Fibroblast of lung (primary cell): ENCODE data around the gene POLK.

Experiments used
- EZH2 ChIP-seq: IDR thresholded peaks from 2 replicates; pipeline ENCODE4 v1.5.1; 2012; ENCODE audit warnings: low read length, control low read depth, mild to moderate bottlenecking; ENCODE audit errors: missing control alignments
- TF ChIP-seq, protein P1 (sequence below), 2 donors: IDR thresholded peaks in 1 of 2; conservative IDR thresholded peaks in 1 of 2; 1 replicate in 1 of 2; 2 replicates in 1 of 2; pipeline ENCODE4 v1.5.1; 2011 to 2012; ENCODE audit warnings: low read length in 2 of 2, control low read depth in 1 of 2, inconsistent platforms in 1 of 2, low read depth in 1 of 2, mild to moderate bottlenecking in 1 of 2

DNA sequence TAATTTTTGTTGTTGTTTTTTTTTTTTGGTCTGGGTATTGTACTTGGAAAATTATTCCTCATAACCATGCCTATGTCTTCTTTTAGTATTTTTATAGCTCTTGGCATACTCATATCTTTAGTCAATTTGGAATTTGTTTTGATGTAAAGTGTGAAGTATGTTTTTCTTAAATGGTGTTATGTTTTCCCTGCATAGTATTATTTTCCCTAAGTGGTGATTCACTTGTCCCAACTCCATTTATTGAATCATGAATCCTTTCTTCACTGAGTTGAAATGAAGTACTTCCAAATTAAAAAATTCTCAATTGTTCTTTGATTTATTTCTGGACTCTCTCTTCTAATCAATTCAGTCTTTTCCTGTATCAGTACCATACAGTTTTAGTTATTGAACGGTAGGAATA is 46.5 kb downstream of the POLK start:
- TF ChIP-seq EZH2 = no peak
- TF ChIP-seq, protein P1, sequence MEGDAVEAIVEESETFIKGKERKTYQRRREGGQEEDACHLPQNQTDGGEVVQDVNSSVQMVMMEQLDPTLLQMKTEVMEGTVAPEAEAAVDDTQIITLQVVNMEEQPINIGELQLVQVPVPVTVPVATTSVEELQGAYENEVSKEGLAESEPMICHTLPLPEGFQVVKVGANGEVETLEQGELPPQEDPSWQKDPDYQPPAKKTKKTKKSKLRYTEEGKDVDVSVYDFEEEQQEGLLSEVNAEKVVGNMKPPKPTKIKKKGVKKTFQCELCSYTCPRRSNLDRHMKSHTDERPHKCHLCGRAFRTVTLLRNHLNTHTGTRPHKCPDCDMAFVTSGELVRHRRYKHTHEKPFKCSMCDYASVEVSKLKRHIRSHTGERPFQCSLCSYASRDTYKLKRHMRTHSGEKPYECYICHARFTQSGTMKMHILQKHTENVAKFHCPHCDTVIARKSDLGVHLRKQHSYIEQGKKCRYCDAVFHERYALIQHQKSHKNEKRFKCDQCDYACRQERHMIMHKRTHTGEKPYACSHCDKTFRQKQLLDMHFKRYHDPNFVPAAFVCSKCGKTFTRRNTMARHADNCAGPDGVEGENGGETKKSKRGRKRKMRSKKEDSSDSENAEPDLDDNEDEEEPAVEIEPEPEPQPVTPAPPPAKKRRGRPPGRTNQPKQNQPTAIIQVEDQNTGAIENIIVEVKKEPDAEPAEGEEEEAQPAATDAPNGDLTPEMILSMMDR (conservative IDR thresholded peaks at IDR 0.05 in 1 of 2, IDR thresholded peaks at IDR 0.05 in 1 of 2; ENCODE audit: low read depth in 1 of 2, low read length in 2 of 2) = no peak
